Type B pancreatic cell (in vitro differentiated cells): Measurements from ENCODE around the gene NUTF2. TPM values are rescaled to one million over a fixed set of nuclear protein-coding genes. Genes with fewer than 3 reads are reported as not detected.

Source experiments
- DNase-seq: peaks from one replicate; pipeline ENCODE4 v3.0.0; 2021; ENCODE audit warnings: mixed read lengths; ENCODE audit not compliant: unreplicated experiment; ENCODE audit errors: extremely low spot score
- H3K27ac Mint-ChIP-seq: 2 replicates; pipeline ENCODE4 v1.8.0; 2021; ENCODE audit warnings: mild to moderate bottlenecking, mixed read lengths
- H3K27me3 Mint-ChIP-seq: 2 replicates; pipeline ENCODE4 v1.8.0; 2021; ENCODE audit warnings: mixed read lengths
- H3K36me3 Mint-ChIP-seq: 2 replicates; pipeline ENCODE4 v1.8.0; 2021; ENCODE audit warnings: mixed read lengths
- H3K4me1 Mint-ChIP-seq: one replicate; pipeline ENCODE4 v1.8.0; 2021; ENCODE audit warnings: mixed read lengths; ENCODE audit not compliant: unreplicated experiment
- H3K4me3 Mint-ChIP-seq: 2 replicates; pipeline ENCODE4 v1.8.0; 2021; ENCODE audit warnings: mild to moderate bottlenecking, mixed read lengths
- H3K9me3 Mint-ChIP-seq: 2 replicates; pipeline ENCODE4 v1.8.0; 2021; ENCODE audit warnings: mixed read lengths
- CTCF ChIP-seq: fragments of 200-600 bp; sonication (generic); conservative IDR thresholded peaks from 2 replicates; pipeline ENCODE4 v1.5.0; 2021; ENCODE audit warnings: antibody characterized with exemption, mild to moderate bottlenecking
- total RNA-seq: library from RNA; stranded (reverse); gene quantifications from 2 replicates; pipeline ENCODE4 v1.2.1, GENCODE V29; 2021; ENCODE audit warnings: low replicate concordance

NUTF2 gene
- total RNA-seq, 1 donor from 2014 or later: 144 TPM

- Mint-ChIP-seq H3K27me3 (no peaks in the 10 kb centered on the region), H3K9me3 (no peaks in the 10 kb centered on the region), H3K4me1 (peaks cover 26% of the 10 kb centered on the region), H3K36me3 (no peaks in the 10 kb centered on the region), H3K27ac (peak within 1 kb of the TSS; percentile 99), H3K4me3 (peak within 1 kb of the TSS; percentile 97)
- TF ChIP-seq CTCF: no peak
- DNase-seq: peak; percentile 96
Observed at GRCh38 chr16:67892899-67893742, 46.4 kb downstream of the NUTF2 start, which contains the start of gene PSKH1. Gene PSKH1 (plus strand): TSS chr16:67893254. CDS start chr16:67908750, 15,496 bp downstream.

- DNase-seq: no peak
- TF ChIP-seq CTCF: no peak
- Mint-ChIP-seq H3K4me3 (peak overlapping the region; percentile 97), H3K4me1 (peaks cover 26% of the 10 kb centered on the region), H3K27me3 (no peaks in the 10 kb centered on the region), H3K9me3 (no peaks in the 10 kb centered on the region), H3K27ac (peak overlapping the region; percentile 99), H3K36me3 (no peaks in the 10 kb centered on the region)
Observed at GRCh38 chr16:67893743-67894399, 47.1 kb downstream of the NUTF2 start.

- Mint-ChIP-seq H3K4me1 (peaks cover 26% of the 10 kb centered on the region), H3K9me3 (no peaks in the 10 kb centered on the region), H3K36me3 (no peaks in the 10 kb centered on the region), H3K27ac (peak overlapping the region; percentile 2), H3K27me3 (no peaks in the 10 kb centered on the region), H3K4me3 (no peak overlapping the region)
- no peak for TF ChIP-seq CTCF
- no peak for DNase-seq
Observed at GRCh38 chr16:67897231-67897630, 50.5 kb downstream of the NUTF2 start.

- no peak overlapping the region for H3K27ac Mint-ChIP-seq
- TF ChIP-seq CTCF: no peak
- H3K9me3 Mint-ChIP-seq: no peaks in the 10 kb centered on the region
- peaks cover 4% of the 10 kb centered on the region for H3K36me3 Mint-ChIP-seq
- H3K4me3 Mint-ChIP-seq: no peak overlapping the region
- H3K27me3 Mint-ChIP-seq: no peaks in the 10 kb centered on the region
- DNase-seq: no peak
- H3K4me1 Mint-ChIP-seq: peaks cover 8% of the 10 kb centered on the region
Observed at GRCh38 chr16:67901734-67902133, 55.0 kb downstream of the NUTF2 start.

GRCh38 chr16:67902831-67903230 lies 56.1 kb downstream of the NUTF2 start:
- no peaks in the 10 kb centered on the region for H3K9me3 Mint-ChIP-seq
- no peaks in the 10 kb centered on the region for H3K27me3 Mint-ChIP-seq
- no peak for DNase-seq
- H3K27ac Mint-ChIP-seq: no peak overlapping the region
- H3K4me1 Mint-ChIP-seq: no peaks in the 10 kb centered on the region
- H3K36me3 Mint-ChIP-seq: peaks cover 4% of the 10 kb centered on the region
- no peak for TF ChIP-seq CTCF
- H3K4me3 Mint-ChIP-seq: no peak overlapping the region
